ENCODE measurements around the gene ACP6. TPM values are rescaled to one million over a fixed set of nuclear protein-coding genes. Genes with fewer than 3 reads are reported as not detected.

Gene ACP6
- total RNA-seq, 2 experiments from 2014 or later = 20.0 to 38.6 TPM

DNA sequence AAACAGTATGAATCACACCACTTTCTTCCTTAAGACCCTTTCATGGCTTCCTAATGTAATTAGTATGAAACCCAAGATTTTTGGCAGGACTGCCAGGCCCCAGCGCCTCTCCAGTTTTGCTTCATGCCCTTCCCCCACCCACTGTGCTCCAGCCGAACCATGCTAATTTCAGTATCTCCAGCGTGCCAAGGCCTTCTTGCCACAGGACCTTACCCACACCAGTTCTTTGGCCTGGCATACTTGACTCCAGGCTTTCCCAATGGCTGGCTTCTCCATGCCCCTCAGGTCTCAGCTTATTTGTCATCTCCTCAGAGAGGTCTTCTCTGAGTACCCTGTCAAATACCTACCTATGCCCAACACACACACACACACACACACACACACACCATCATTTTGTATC is 38.5 kb downstream of the ACP6 start:
- Histone ChIP-seq H3K4me1 (ENCODE audit: insufficient read depth, low read length, poor library complexity, severe bottlenecking) (no peaks in the 10 kb centered on the region), H3K9me2 (ENCODE audit: insufficient read depth, low read length) (no peaks in the 10 kb centered on the region), H4K20me1 (ENCODE audit: insufficient read depth, low read length) (no peaks in the 10 kb centered on the region), H3K4me3 (ENCODE audit: low read depth, low read length, poor library complexity, severe bottlenecking) (no peak overlapping the region), H2AFZ (ENCODE audit: low read length) (no peak overlapping the region), H3K9me3 (ENCODE audit: low read length) (no peaks in the 10 kb centered on the region), H3K4me2 (ENCODE audit: low read length) (no peak overlapping the region), H3K36me3 (ENCODE audit: insufficient read depth, low read length) (no peaks in the 10 kb centered on the region), H3K27ac (ENCODE audit: low read depth, low read length, poor library complexity, severe bottlenecking) (no peak overlapping the region), H3K79me2 (ENCODE audit: insufficient read depth, low read depth, low read length) (no peaks in the 10 kb centered on the region)
- no TSS peak for BruUV-seq (replicated peaks)
- ChIA-PET POLR2A (no interaction called here), CTCF (ENCODE audit: unreplicated experiment) (no interaction called here)
- TF ChIP-seq EZH2phosphoT487 (IDR thresholded peaks at IDR 0.05; ENCODE audit: borderline replicate concordance, low read depth, low read length) = no peak
- TF ChIP-seq, protein P1, sequence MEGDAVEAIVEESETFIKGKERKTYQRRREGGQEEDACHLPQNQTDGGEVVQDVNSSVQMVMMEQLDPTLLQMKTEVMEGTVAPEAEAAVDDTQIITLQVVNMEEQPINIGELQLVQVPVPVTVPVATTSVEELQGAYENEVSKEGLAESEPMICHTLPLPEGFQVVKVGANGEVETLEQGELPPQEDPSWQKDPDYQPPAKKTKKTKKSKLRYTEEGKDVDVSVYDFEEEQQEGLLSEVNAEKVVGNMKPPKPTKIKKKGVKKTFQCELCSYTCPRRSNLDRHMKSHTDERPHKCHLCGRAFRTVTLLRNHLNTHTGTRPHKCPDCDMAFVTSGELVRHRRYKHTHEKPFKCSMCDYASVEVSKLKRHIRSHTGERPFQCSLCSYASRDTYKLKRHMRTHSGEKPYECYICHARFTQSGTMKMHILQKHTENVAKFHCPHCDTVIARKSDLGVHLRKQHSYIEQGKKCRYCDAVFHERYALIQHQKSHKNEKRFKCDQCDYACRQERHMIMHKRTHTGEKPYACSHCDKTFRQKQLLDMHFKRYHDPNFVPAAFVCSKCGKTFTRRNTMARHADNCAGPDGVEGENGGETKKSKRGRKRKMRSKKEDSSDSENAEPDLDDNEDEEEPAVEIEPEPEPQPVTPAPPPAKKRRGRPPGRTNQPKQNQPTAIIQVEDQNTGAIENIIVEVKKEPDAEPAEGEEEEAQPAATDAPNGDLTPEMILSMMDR (conservative IDR thresholded peaks at IDR 0.05; ENCODE audit: low read length) = no peak
- intact Hi-C loops (cut with micrococcal nuclease; ENCODE audit: unreplicated experiment) = no loop called here
- no peak for DNase-seq (ENCODE audit: low spot score)

DNA sequence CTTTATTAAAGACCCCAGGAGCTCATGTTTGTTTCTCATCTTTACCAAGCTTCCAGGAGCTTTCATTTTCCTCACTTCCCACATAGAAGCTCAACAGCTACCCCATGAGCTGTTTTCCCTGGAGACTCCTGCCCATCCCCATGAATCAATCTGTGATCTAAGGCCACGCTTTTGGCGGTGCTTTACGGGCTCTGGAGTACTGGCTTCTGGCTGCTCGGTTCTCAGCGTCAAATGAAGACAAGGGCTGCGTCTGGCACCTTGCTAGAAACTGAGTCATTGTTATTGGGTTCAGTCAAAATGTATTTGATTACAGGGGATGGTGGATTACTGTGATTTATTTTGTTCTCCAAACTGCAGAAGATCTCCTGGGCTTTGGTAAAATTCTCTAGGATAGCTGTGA is 39.9 kb downstream of the ACP6 start:
- peaks cover 4% of the 10 kb centered on the region for H3K4me1 ChIP-seq (ENCODE audit: insufficient read depth, low read length, poor library complexity, severe bottlenecking)
- DNase-seq (ENCODE audit: low spot score) = no peak
- H3K27ac ChIP-seq (ENCODE audit: low read depth, low read length, poor library complexity, severe bottlenecking) = no peak overlapping the region
- no TSS peak for BruUV-seq (replicated peaks)
- no peaks in the 10 kb centered on the region for H3K36me3 ChIP-seq (ENCODE audit: insufficient read depth, low read length)
- no peaks in the 10 kb centered on the region for H3K9me2 ChIP-seq (ENCODE audit: insufficient read depth, low read length)
- no peaks in the 10 kb centered on the region for H4K20me1 ChIP-seq (ENCODE audit: insufficient read depth, low read length)
- H3K79me2 ChIP-seq (ENCODE audit: insufficient read depth, low read depth, low read length) = no peaks in the 10 kb centered on the region
- intact Hi-C loops (cut with micrococcal nuclease; ENCODE audit: unreplicated experiment) = no loop called here
- no peak overlapping the region for H3K4me3 ChIP-seq (ENCODE audit: low read depth, low read length, poor library complexity, severe bottlenecking)
- no peak overlapping the region for H2AFZ ChIP-seq (ENCODE audit: low read length)
- H3K4me2 ChIP-seq (ENCODE audit: low read length) = no peak overlapping the region
- no peaks in the 10 kb centered on the region for H3K9me3 ChIP-seq (ENCODE audit: low read length)
- ChIA-PET POLR2A (interaction anchor here (0.6 to 1.0 kb wide), 2 partner anchors 21 to 90 kb away, joined by 3 read pairs; partner anchors contain the start of gene BCL9), CTCF (ENCODE audit: unreplicated experiment) (no interaction called here)
- TF ChIP-seq EZH2phosphoT487 (IDR thresholded peaks at IDR 0.05; ENCODE audit: borderline replicate concordance, low read depth, low read length) = no peak
- TF ChIP-seq, protein P1 (conservative IDR thresholded peaks at IDR 0.05; ENCODE audit: low read length) = no peak

DNA sequence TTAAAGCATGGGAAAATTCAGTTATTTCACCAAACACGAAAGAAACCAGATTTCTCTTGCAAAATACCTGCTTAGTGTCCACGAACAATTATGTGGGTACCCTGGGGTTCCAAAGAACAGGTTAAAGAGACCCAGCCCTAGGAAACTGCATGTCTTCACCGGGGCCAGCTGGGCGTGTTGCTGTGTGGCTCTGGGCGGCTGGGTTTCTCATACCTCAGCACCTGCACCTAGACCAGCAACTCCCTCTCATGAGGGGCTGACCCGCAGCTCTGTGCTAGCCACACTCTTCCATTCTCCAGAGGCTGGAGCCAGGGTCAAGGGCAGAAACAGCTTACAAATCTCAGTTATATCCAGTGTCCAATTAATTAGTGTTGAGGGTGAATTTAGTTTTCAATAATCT is 40.3 kb downstream of the ACP6 start:
- H3K4me1 ChIP-seq (ENCODE audit: insufficient read depth, low read length, poor library complexity, severe bottlenecking) = peaks cover 9% of the 10 kb centered on the region
- no peak overlapping the region for H2AFZ ChIP-seq (ENCODE audit: low read length)
- no peak for DNase-seq (ENCODE audit: low spot score)
- CTCF ChIA-PET (ENCODE audit: unreplicated experiment) = no interaction called here
- TF ChIP-seq, protein P1 (conservative IDR thresholded peaks at IDR 0.05; ENCODE audit: low read length) = no peak
- TF ChIP-seq EZH2phosphoT487 (IDR thresholded peaks at IDR 0.05; ENCODE audit: borderline replicate concordance, low read depth, low read length) = no peak
- H3K4me3 ChIP-seq (ENCODE audit: low read depth, low read length, poor library complexity, severe bottlenecking) = no peak overlapping the region
- no peaks in the 10 kb centered on the region for H3K9me2 ChIP-seq (ENCODE audit: insufficient read depth, low read length)
- BruUV-seq (replicated peaks) = no TSS peak
- H3K4me2 ChIP-seq (ENCODE audit: low read length) = no peak overlapping the region
- no peaks in the 10 kb centered on the region for H3K36me3 ChIP-seq (ENCODE audit: insufficient read depth, low read length)
- intact Hi-C loops (cut with micrococcal nuclease; ENCODE audit: unreplicated experiment) = no loop called here
- POLR2A ChIA-PET = interaction anchor here (0.6 to 1.0 kb wide), 2 partner anchors 21 to 89 kb away, joined by 3 read pairs; partner anchors contain the start of gene BCL9
- no peaks in the 10 kb centered on the region for H4K20me1 ChIP-seq (ENCODE audit: insufficient read depth, low read length)
- H3K9me3 ChIP-seq (ENCODE audit: low read length) = no peaks in the 10 kb centered on the region
- H3K27ac ChIP-seq (ENCODE audit: low read depth, low read length, poor library complexity, severe bottlenecking) = no peak overlapping the region
- no peaks in the 10 kb centered on the region for H3K79me2 ChIP-seq (ENCODE audit: insufficient read depth, low read depth, low read length)
